GM19455 (cell line): ENCODE measurements around the gene HBEGF.

Experiments
- ATAC-seq: cut with Tn5 transposase; IDR thresholded peaks from one replicate; pipeline ENCODE4 v1.9.1; 2021; ENCODE audit not compliant: unreplicated experiment

Gene HBEGF

GRCh38 chr5:140338336-140338735, 8.1 kb downstream of the HBEGF start:
- ATAC-seq = no peak

- ATAC-seq = no peak
Measured at GRCh38 chr5:140337880-140338279, 8.5 kb downstream of the HBEGF start.

GRCh38 chr5:140336388-140336787, 10.0 kb downstream of the HBEGF start:
- ATAC-seq = no peak

- no peak for ATAC-seq
Measured at GRCh38 chr5:140331638-140332037, 14.8 kb downstream of the HBEGF start.

GRCh38 chr5:140329739-140330481, 16.5 kb downstream of the HBEGF start:
- no peak for ATAC-seq

- no peak for ATAC-seq
Measured at GRCh38 chr5:140328036-140328764, 18.2 kb downstream of the HBEGF start.

- ATAC-seq = no peak
Measured at GRCh38 chr5:140327589-140327988, 18.8 kb downstream of the HBEGF start.

GRCh38 chr5:140325486-140325885, 20.9 kb downstream of the HBEGF start:
- ATAC-seq = no peak

GRCh38 chr5:140324617-140325241, 21.7 kb downstream of the HBEGF start:
- ATAC-seq = no peak

GRCh38 chr5:140324041-140324600, 22.3 kb downstream of the HBEGF start:
- ATAC-seq = no peak

GRCh38 chr5:140322751-140323731, 23.4 kb downstream of the HBEGF start:
- no peak for ATAC-seq

GRCh38 chr5:140321796-140322195, 24.6 kb downstream of the HBEGF start:
- ATAC-seq = no peak

- no peak for ATAC-seq
Measured at GRCh38 chr5:140319833-140320232, 26.6 kb downstream of the HBEGF start.

- no peak for ATAC-seq
Measured at GRCh38 chr5:140318792-140319191, 27.6 kb downstream of the HBEGF start.

- no peak for ATAC-seq
Measured at GRCh38 chr5:140317859-140318258, 28.5 kb downstream of the HBEGF start.

GRCh38 chr5:140312791-140313189, 33.6 kb downstream of the HBEGF start:
- ATAC-seq = no peak

- no peak for ATAC-seq
Measured at GRCh38 chr5:140312067-140312790, 34.2 kb downstream of the HBEGF start.

GRCh38 chr5:140311011-140311467, 35.4 kb downstream of the HBEGF start:
- ATAC-seq = no peak

GRCh38 chr5:140310434-140310833, 36.0 kb downstream of the HBEGF start:
- no peak for ATAC-seq
